Breast epithelium (tissue), 3 donors: ENCODE measurements around the gene ACAA1.

Experiments used
- POLR2A ChIP-seq: fragments of 450-650 bp; IDR thresholded peaks from one replicate; pipeline ENCODE4 v1.6.1; 2016; ENCODE audit warnings: antibody characterized with exemption, mild to moderate bottlenecking, moderate library complexity
- POLR2AphosphoS5 ChIP-seq, 3 donors: sonication (generic); formaldehyde crosslinking; IDR thresholded peaks; one replicate each; pipeline ENCODE4 v1.6.1; 2017; ENCODE audit warnings: antibody characterized with exemption in 3 of 3
- TF ChIP-seq, protein P1 (sequence below), 3 donors: fragments of 450-650 bp; IDR thresholded peaks; one replicate each; pipeline ENCODE4 v1.5.1; 2016 to 2017; ENCODE audit warnings: antibody characterized with exemption in 3 of 3, mild to moderate bottlenecking in 3 of 3, moderate library complexity in 3 of 3

DNA sequence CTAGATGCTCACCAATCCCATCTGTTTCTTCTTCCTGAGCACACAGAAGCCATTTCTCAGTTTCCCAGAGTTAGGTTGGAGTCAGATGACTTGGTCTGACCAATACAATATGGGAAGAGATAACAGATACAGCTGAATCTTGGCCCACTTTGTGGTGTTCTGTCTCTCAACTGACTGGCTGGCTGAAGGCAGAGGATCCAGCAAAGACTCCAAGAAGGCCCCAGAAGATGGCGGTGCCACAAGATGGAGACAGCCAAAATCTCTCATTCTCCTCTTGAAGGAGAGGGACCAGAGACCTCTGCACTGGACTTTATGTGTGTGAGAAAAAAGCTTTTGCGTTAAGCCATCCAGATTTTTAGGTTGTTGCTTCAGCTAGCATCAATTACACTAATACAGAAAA, 20.2 kb upstream of the ACAA1 start:
- TF ChIP-seq, protein P1, sequence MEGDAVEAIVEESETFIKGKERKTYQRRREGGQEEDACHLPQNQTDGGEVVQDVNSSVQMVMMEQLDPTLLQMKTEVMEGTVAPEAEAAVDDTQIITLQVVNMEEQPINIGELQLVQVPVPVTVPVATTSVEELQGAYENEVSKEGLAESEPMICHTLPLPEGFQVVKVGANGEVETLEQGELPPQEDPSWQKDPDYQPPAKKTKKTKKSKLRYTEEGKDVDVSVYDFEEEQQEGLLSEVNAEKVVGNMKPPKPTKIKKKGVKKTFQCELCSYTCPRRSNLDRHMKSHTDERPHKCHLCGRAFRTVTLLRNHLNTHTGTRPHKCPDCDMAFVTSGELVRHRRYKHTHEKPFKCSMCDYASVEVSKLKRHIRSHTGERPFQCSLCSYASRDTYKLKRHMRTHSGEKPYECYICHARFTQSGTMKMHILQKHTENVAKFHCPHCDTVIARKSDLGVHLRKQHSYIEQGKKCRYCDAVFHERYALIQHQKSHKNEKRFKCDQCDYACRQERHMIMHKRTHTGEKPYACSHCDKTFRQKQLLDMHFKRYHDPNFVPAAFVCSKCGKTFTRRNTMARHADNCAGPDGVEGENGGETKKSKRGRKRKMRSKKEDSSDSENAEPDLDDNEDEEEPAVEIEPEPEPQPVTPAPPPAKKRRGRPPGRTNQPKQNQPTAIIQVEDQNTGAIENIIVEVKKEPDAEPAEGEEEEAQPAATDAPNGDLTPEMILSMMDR (IDR thresholded peaks at IDR 0.05), result no peak
- TF ChIP-seq POLR2AphosphoS5 (IDR thresholded peaks at IDR 0.05), result no peak
- TF ChIP-seq POLR2A, result no peak
